ENCODE measurements around the gene TMEM134. TPM values are rescaled to one million over a fixed set of nuclear protein-coding genes. Genes with fewer than 3 reads are reported as not detected.

Gene TMEM134
- total RNA-seq (2021) (36.0 and 40.3 TPM in 2 replicates), Bru-seq, nascent RNA (percentile 46 among the genes with signal in this experiment), BruChase-seq, experiment 1, labeled RNA remaining after a 2-hour chase (percentile 48 among the genes with signal in this experiment), BruChase-seq, experiment 2, labeled RNA remaining after a 6-hour chase (percentile 53 among the genes with signal in this experiment)
- long read RNA-seq, transcript TMEM134-201 (7 exons, 3,534 nt): major isoform, 34 of 82 reads
- long read RNA-seq, transcript TMEM134-217 (7 exons, 1,063 nt): minor isoform, 7 of 82 reads
- long read RNA-seq, partial matches to known transcripts: 5 of 82 reads
- long read RNA-seq, other reads (novel, unspliced or antisense): 36 of 82 reads

- no TSS peak for BruUV-seq (replicated peaks)
- Histone ChIP-seq H3K36me3 (ENCODE audit: insufficient read depth, low read length, poor library complexity, severe bottlenecking) (no peaks in the 10 kb centered on the region), H3K4me1 (ENCODE audit: insufficient read depth, low read length, poor library complexity, severe bottlenecking) (peaks cover 11% of the 10 kb centered on the region), H3K27ac (ENCODE audit: low read depth, low read length, poor library complexity, severe bottlenecking) (peak within 1 kb of the TSS; percentile 84), H3K9me3 (ENCODE audit: low read depth, low read length, poor library complexity, severe bottlenecking) (no peaks in the 10 kb centered on the region), H3K4me3 (ENCODE audit: low read depth, low read length, poor library complexity, severe bottlenecking) (peak within 1 kb of the TSS; percentile 84), H3K27me3 (replicated peaks; ENCODE audit: insufficient read depth, low read depth, low read length, poor library complexity) (no peaks in the 10 kb centered on the region)
- ChIA-PET CTCF (interaction anchor here (0.7 to 1.1 kb wide), 2 partner anchors 67 to 1209 kb away, joined by 5 read pairs; partner anchors contain the start of gene PPP1CA), POLR2A (ENCODE audit: low non-redundant PET) (no interaction called here)
- peak; percentile 97 for DNase-seq (ENCODE audit: low spot score)
- TF ChIP-seq EZH2 (IDR thresholded peaks at IDR 0.05; ENCODE audit: borderline replicate concordance, low read depth, low read length, poor library complexity, severe bottlenecking) (no peak), CTCF (conservative IDR thresholded peaks at IDR 0.05; ENCODE audit: low read depth, low read length) (peak; percentile 66)
- intact Hi-C loops (cut with micrococcal nuclease; ENCODE audit: unreplicated experiment): no loop called here
These were observed at the start of gene TMEM134 for GRCh38 chr11:67468759-67469507. TMEM134 (minus strand) TSS chr11:67469251; CDS start chr11:67469192, 59 bp downstream.

- ChIA-PET POLR2A (ENCODE audit: low non-redundant PET) (no interaction called here), CTCF (no interaction called here)
- BruUV-seq (replicated peaks): no TSS peak
- no peak for DNase-seq (ENCODE audit: low spot score)
- H3K4me3 ChIP-seq (ENCODE audit: low read depth, low read length, poor library complexity, severe bottlenecking): no peak overlapping the region
- no peaks in the 10 kb centered on the region for H3K36me3 ChIP-seq (ENCODE audit: insufficient read depth, low read length, poor library complexity, severe bottlenecking)
- H3K4me1 ChIP-seq (ENCODE audit: insufficient read depth, low read length, poor library complexity, severe bottlenecking): no peaks in the 10 kb centered on the region
- TF ChIP-seq EZH2 (IDR thresholded peaks at IDR 0.05; ENCODE audit: borderline replicate concordance, low read depth, low read length, poor library complexity, severe bottlenecking): no peak
- no peak for TF ChIP-seq CTCF (conservative IDR thresholded peaks at IDR 0.05; ENCODE audit: low read depth, low read length)
- no peak overlapping the region for H3K27ac ChIP-seq (ENCODE audit: low read depth, low read length, poor library complexity, severe bottlenecking)
- no peaks in the 10 kb centered on the region for H3K9me3 ChIP-seq (ENCODE audit: low read depth, low read length, poor library complexity, severe bottlenecking)
- H3K27me3 ChIP-seq (replicated peaks; ENCODE audit: insufficient read depth, low read depth, low read length, poor library complexity): no peaks in the 10 kb centered on the region
- intact Hi-C loops (cut with micrococcal nuclease; ENCODE audit: unreplicated experiment): no loop called here
These were observed 48.9 kb upstream of the TMEM134 start for GRCh38 chr11:67517784-67518552.

GRCh38 chr11:67516806-67517205, 47.8 kb upstream of the TMEM134 start:
- intact Hi-C loops (cut with micrococcal nuclease; ENCODE audit: unreplicated experiment): no loop called here
- BruUV-seq (replicated peaks): no TSS peak
- no peaks in the 10 kb centered on the region for H3K36me3 ChIP-seq (ENCODE audit: insufficient read depth, low read length, poor library complexity, severe bottlenecking)
- H3K9me3 ChIP-seq (ENCODE audit: low read depth, low read length, poor library complexity, severe bottlenecking): no peaks in the 10 kb centered on the region
- H3K4me1 ChIP-seq (ENCODE audit: insufficient read depth, low read length, poor library complexity, severe bottlenecking): no peaks in the 10 kb centered on the region
- ChIA-PET POLR2A (ENCODE audit: low non-redundant PET) (no interaction called here), CTCF (no interaction called here)
- no peaks in the 10 kb centered on the region for H3K27me3 ChIP-seq (replicated peaks; ENCODE audit: insufficient read depth, low read depth, low read length, poor library complexity)
- no peak overlapping the region for H3K4me3 ChIP-seq (ENCODE audit: low read depth, low read length, poor library complexity, severe bottlenecking)
- no peak overlapping the region for H3K27ac ChIP-seq (ENCODE audit: low read depth, low read length, poor library complexity, severe bottlenecking)
- TF ChIP-seq EZH2 (IDR thresholded peaks at IDR 0.05; ENCODE audit: borderline replicate concordance, low read depth, low read length, poor library complexity, severe bottlenecking): no peak
- TF ChIP-seq CTCF (conservative IDR thresholded peaks at IDR 0.05; ENCODE audit: low read depth, low read length): no peak
- DNase-seq (ENCODE audit: low spot score): no peak

All from A673 (cell line).